ENCODE data around the gene VEZF1.
A peak's percentile ranks its signal among the peaks of the same experiment; 100 is the strongest.

Gene VEZF1

GRCh38 chr17:57993471-57994365, 5.7 kb upstream of the VEZF1 start:
- FAIRE-seq (no peak), DNase-seq (ENCODE audit: insufficient read length, low spot score) (no peak)
- no peak for TF ChIP-seq POLR2A (IDR thresholded peaks at IDR 0.05; ENCODE audit: low read depth, low read length)

- no peak for DNase-seq (ENCODE audit: insufficient read length, low spot score)
- TF ChIP-seq POLR2A (IDR thresholded peaks at IDR 0.05; ENCODE audit: low read depth, low read length): no peak
- no peak for FAIRE-seq
Observed at GRCh38 chr17:57991537-57991936, 3.5 kb upstream of the VEZF1 start.

GRCh38 chr17:57990037-57990436, 2.0 kb upstream of the VEZF1 start:
- no peak for DNase-seq (ENCODE audit: insufficient read length, low spot score)
- no peak for TF ChIP-seq POLR2A (IDR thresholded peaks at IDR 0.05; ENCODE audit: low read depth, low read length)
- no peak for FAIRE-seq

- FAIRE-seq (no peak), DNase-seq (ENCODE audit: insufficient read length, low spot score) (peak; percentile 90)
- peak; percentile 81 for TF ChIP-seq POLR2A (IDR thresholded peaks at IDR 0.05; ENCODE audit: low read depth, low read length)
Observed at GRCh38 chr17:57988301-57989250, 522 bp upstream of the VEZF1 start.

GRCh38 chr17:57986841-57987580, 1.0 kb downstream of the VEZF1 start:
- no peak for DNase-seq (ENCODE audit: insufficient read length, low spot score)
- TF ChIP-seq POLR2A (IDR thresholded peaks at IDR 0.05; ENCODE audit: low read depth, low read length): no peak
- peak; percentile 30 for FAIRE-seq

GRCh38 chr17:57985675-57985974, 2.4 kb downstream of the VEZF1 start:
- FAIRE-seq: peak; percentile 69
- TF ChIP-seq POLR2A (IDR thresholded peaks at IDR 0.05; ENCODE audit: low read depth, low read length): no peak
- peak; percentile 76 for DNase-seq (ENCODE audit: insufficient read length, low spot score)

GRCh38 chr17:57984936-57985674, 2.9 kb downstream of the VEZF1 start:
- no peak for TF ChIP-seq POLR2A (IDR thresholded peaks at IDR 0.05; ENCODE audit: low read depth, low read length)
- FAIRE-seq (no peak), DNase-seq (ENCODE audit: insufficient read length, low spot score) (no peak)

GRCh38 chr17:57984261-57984890, 3.7 kb downstream of the VEZF1 start:
- no peak for TF ChIP-seq POLR2A (IDR thresholded peaks at IDR 0.05; ENCODE audit: low read depth, low read length)
- peak; percentile 27 for FAIRE-seq
- DNase-seq (ENCODE audit: insufficient read length, low spot score): no peak

GRCh38 chr17:57983446-57983845, 4.6 kb downstream of the VEZF1 start:
- FAIRE-seq (no peak), DNase-seq (ENCODE audit: insufficient read length, low spot score) (no peak)
- TF ChIP-seq POLR2A (IDR thresholded peaks at IDR 0.05; ENCODE audit: low read depth, low read length): no peak

GRCh38 chr17:57982452-57983170, 5.4 kb downstream of the VEZF1 start:
- no peak for DNase-seq (ENCODE audit: insufficient read length, low spot score)
- peak; percentile 11 for FAIRE-seq
- no peak for TF ChIP-seq POLR2A (IDR thresholded peaks at IDR 0.05; ENCODE audit: low read depth, low read length)

GRCh38 chr17:57980522-57980921, 7.5 kb downstream of the VEZF1 start:
- FAIRE-seq: no peak
- DNase-seq (ENCODE audit: insufficient read length, low spot score): no peak
- no peak for TF ChIP-seq POLR2A (IDR thresholded peaks at IDR 0.05; ENCODE audit: low read depth, low read length)

- no peak for FAIRE-seq
Observed at GRCh38 chr17:57979076-57979475, 9.0 kb downstream of the VEZF1 start.

More at GRCh38 chr17:57979076-57979475, 9.0 kb downstream of the VEZF1 start:
- TF ChIP-seq POLR2A (IDR thresholded peaks at IDR 0.05; ENCODE audit: low read depth, low read length): no peak
- DNase-seq (ENCODE audit: insufficient read length, low spot score): no peak

Measured in H54 (cell line).